ENCODE measurements around the gene RFT1.

RFT1 gene

GRCh38 chr3:53130179-53131061 is at the start of gene RFT1:
Gene RFT1 (minus strand): TSS chr3:53130435. CDS start chr3:53130400, 35 bp downstream.
- peak; percentile 96 for DNase-seq (ENCODE audit: low spot score)

GRCh38 chr3:53179580-53179979 is 49.3 kb upstream of the RFT1 start:
- no peak for DNase-seq (ENCODE audit: low spot score)

DNA sequence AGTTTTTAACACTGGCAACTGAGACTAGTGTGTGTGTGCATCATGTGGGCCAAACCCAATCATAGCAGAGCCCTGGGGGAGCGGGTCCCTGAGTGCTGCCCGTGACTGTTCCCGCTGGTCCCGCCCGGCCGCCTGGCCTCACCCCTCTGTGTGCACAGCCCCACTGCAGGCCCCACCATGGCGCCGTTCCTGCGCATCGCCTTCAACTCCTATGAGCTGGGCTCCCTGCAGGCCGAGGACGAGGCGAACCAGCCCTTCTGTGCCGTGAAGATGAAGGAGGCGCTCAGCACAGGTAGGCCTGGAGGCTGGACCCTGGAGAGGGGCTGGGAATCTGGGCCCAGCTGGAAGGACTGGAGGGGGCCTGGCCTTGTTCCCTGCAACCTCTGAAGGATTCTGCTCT is 48.0 kb upstream of the RFT1 start:
- DNase-seq (ENCODE audit: low spot score) = no peak

- DNase-seq (ENCODE audit: low spot score) = no peak
Observed at GRCh38 chr3:53175613-53176540, 45.6 kb upstream of the RFT1 start.

DNA sequence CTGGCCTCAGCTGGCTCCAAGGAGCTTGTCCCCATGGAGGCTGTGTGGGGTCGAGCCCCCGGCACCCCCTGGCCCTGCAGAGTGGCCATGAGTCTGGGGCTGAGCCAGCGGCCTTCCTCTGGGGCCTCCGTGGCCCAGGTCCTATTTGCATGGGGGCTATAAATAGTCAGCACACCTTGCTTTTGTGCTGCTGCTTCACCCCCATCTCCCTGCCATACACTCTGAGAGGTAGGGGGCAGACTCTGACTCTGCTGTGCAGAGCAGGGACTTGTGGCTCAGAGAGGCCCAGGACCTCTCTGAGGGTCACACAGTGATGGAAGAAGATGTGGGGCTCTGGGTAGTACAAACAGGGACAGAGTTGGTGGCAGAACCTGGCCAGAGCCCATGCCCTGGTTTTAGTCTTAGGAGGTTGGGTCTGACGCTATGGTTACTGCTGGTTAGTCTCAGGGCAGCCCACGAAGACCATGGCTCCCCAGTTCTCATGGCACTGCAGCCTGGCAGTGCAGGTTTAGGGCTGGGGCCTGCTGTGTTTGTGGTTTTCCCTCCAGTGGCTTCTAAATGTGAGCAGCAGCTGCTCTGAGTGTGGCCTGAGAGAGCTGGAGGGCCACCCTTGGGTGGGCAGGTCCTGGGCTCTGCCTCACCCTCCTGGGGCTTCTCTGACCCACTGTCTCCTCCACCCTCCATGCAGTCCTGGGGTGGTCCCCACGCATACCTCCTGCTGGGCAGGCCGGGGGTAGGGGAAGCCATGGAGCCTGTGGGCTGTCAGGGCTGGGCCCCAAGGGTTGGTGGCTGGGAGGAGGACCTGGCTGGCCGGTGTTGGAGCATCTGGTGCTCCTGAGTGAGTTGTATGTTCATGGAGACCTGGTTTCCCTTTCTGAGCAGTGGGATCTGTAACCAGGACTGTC is 44.4 kb upstream of the RFT1 start:
- DNase-seq (ENCODE audit: low spot score) = no peak

DNA sequence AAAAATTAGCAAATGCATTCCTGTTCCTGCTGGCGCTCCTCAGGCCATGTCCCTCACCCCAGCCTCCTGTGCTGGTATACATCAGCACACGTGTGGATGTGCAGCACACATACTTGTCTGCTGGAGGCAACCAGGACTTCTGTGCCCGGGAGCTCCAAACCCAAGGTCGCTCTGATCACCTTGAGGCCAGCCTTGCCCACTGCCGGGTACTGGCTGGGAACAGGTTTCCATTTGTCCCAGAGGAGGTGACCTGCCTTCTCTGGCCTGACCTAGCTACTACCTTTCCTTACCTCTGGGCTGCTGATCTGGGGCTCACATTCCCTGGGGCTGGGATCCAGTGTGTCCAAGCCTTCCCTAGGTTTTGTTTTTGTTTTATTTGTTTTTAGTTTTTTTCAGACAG is 42.9 kb upstream of the RFT1 start:
- no peak for DNase-seq (ENCODE audit: low spot score)

DNA sequence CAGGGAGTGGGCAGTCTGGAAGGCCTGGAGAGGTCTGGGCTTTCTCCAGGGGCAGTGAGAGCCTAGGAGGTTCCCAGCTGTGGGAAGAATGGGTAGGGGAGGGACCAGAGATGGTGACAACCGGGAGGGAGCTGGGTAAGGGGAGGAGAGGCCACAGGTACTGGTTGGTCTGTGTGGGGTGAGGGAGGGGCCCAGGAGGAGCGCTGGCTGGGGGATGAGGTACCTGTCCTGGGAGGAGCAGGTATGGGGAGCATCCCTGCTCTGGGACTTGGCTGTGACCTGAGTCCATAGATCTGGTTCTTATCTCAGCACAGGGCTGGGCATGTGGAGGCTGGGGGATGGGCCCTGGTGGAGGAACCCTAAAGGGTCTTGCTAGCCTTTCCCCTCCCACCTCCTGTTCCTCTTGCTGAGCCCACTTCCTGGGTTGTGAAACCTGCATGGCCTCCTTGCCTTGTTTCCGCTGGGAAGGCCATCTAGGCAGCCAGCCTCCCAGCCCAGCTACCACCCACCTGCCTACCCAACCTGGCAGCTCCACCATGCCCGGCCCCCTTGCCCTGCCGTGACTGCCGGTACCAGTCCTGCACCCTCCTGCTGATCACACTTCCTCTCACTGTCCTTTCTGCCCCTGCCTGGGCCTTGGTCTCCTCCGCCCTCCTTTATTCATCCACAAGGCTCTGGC is 41.7 kb upstream of the RFT1 start:
- no peak for DNase-seq (ENCODE audit: low spot score)

DNA sequence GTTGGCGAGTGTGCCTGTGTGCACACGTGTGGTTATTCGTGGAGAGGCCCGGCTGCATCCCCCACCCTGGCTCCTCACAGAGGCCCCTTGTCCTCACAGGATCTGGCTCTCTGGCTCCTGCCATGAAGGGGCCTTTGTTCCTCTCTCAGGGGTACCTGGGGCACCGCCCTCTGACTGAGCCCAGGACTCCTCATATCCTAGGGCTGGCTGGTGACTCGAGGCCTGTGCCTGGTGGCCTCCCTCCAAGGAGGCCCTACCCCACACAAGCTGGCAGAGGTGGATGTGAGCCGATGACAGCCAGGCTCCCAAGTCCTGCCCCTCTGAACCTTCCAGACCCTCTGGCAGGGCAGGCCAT is 40.8 kb upstream of the RFT1 start:
- no peak for DNase-seq (ENCODE audit: low spot score)

DNA sequence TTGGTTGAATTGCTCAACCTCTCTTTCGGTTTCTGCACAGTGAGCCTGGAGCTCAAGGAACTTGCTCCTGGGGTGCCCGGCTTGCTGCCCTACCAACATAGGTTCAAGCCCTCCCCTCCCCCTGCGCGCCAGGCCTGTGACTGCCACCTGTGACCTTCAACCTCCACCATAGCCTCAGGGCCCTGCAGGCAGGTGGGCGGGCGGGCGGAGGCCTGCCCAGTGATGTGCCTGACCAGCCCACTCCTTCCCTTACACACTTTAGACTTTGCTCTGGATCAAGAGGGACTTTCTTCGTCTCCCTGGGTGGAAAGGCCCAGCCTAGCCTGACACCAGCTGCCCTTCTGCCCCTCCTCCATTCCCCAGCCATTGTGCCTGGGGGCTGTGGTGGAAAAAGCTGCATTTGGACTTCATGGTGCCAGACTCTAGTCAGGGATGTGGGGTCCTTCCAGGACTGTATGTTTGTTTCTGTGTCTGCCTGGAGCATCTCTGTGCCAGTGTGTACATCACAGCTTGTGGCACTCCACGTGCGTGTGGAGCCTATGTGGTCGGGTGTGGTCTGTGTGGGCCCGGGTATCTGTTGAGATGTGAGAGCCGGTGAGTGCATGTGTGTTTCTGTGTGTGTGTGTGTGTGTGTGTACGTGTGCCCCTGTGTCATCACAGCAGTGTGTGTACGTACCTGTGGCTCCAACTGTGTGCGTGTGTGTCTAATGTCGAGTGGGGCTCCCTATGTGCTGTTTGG is 40.3 kb upstream of the RFT1 start:
- no peak for DNase-seq (ENCODE audit: low spot score)

DNA sequence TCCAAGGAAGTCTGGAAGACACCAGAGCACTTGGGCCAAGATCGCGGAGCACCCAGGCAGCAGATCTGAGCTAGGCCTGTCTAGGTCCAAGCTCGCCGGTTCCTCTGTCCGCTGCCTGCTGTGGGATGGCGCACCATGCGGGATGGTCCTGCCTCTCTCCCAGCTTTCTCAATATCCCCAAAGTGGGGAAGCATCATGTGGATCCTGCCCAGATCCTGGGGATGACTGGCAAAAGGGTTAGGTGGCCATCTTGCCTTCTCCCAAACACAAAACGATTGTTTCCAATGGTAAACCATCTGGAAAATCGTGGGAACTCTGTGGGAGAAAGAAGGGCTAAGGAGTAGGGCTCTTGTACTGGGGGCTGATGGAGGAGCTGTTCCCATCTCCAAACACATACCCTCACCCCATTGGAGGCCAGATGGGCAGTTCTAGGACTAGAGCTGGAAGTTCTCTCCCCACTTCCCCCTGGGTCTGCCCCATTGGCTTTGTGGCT is 39.6 kb upstream of the RFT1 start:
- no peak for DNase-seq (ENCODE audit: low spot score)

GRCh38 chr3:53169045-53169831 is 39.0 kb upstream of the RFT1 start:
- no peak for DNase-seq (ENCODE audit: low spot score)

DNA sequence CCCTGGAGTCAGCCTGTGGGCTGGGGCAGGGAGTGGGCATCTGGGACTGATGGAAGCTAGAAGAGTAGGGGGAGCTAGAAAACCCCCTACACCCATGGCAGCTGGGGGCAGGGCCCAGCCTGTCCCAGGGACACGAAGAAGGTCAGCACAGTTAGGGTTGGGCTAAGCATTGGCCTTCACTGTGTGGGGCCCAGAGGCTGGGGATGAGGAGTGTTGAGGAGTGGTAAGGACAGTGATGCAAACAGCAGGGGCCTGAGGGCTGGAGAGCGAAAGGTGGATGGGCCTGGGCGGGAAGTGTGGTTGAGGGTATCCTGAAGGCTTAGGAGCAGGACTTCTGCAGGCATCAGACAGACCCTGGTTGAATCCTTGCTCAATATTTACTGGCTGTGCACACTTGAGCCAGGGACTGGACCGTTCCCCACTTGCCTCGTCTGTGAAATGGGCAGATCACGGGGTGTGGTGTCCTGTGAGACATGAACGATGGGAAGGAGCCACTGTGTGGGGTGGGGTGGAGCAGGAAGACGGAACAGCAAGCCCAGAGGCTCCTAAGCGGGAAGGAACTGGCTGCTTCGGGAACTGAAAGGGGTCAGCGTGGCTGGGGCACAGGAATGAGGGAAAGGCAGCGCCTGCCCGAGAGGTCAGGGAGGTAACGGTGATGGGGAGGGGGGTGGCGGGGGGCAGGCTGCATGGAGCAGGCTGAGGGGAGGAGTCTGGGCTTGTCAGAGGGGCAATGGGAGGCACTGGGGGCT is 38.1 kb upstream of the RFT1 start:
- DNase-seq (ENCODE audit: low spot score) = no peak

DNA sequence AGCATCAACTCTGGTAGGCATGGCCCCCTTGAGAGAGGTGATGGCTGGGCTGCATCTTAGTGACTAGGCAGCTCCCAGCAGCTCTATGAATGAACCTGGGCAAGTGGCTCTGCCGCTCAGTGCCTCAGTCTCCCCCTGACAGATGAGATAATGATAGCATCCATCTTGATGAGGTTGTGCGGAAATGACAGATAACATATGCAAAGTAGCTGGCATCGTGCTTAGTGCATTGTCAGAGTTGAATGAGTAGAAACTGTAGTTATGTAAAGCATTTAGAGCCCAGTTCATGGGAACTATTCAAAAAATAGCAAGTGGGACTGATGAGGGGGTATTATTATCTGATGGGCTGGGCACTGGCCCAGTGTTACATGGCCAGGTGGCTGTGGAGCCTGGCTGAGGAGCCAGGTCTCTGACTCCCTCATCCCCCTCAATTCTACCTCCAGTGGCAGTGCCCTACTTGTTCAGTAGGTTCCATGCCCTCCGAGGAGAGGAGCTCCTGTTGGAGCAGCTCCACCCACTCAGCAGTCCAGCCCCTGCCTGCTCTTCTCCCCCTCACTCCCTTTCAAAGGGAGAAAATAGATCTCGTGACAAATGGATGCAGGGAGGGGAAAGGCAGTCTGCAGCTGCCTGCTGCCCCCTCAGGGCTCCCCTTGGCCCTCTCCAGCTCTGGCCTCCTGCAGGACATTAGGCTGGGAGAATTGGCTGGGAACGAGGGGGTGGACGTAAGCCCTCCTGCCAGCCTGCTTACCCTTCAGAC is 37.4 kb upstream of the RFT1 start:
- DNase-seq (ENCODE audit: low spot score) = no peak

DNA sequence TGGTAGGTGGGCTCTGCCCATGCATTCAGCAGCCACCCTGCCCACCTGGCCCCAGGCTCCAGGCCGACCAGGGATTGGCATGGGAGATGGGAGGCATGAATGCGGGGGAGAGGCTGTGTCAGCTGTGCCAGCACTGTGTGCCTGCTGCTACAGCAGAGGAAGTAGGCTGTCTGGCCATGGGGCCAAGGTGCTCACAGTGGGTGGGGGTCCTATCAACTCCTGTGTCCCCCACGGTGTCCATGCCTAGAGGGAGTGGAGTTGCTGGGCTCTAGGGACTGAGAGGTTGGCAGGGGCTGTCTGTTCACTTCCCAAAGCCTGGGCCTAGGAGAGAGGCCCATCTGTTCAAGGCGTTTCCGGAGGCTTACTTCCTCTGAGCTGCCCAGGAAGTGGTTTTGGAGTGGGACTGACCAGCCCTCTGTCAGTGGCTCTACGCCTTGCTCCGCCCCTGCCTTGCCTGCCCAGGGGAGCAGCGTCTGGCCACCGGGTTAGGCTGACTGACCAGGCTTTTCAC is 36.6 kb upstream of the RFT1 start:
- no peak for DNase-seq (ENCODE audit: low spot score)

DNA sequence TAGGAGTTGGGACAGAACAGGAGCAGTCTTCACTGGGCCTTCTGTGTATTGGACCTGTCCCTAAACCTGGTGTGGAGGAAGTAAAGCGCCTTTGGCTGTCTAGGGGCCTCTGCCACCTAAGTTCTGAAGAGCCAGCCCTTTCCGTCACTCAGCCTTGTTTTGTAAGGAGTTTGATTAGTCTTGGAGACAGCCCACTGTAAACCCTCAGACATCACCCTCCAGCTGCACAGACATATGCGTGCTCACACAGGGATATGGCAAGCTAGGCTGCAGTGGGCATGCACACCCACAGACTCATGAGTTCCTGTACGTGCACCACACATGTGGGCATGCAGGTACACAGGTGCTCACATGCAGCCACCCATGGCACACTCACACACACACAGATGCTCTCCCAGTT is 36.0 kb upstream of the RFT1 start:
- no peak for DNase-seq (ENCODE audit: low spot score)

DNA sequence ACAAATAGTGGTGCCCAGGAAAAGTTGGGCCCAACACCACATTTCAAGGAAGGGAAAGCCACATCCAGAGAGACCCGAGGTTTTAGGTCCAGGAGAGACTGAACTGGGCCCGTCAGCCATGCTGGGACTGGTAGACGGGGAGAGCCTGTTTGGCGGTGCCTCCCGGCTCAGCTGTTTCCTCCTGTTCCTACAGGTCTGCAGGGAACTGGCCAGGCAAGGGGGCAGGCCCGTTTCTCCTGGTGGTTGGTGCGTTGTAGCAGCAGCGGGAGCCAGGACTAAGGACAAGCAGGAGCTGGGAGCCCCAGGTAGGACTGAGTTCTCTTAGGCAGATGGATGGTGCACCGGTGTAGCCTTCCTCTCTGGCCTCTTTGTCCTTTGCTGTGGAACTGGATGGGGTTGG is 34.7 kb upstream of the RFT1 start:
- DNase-seq (ENCODE audit: low spot score) = no peak

DNA sequence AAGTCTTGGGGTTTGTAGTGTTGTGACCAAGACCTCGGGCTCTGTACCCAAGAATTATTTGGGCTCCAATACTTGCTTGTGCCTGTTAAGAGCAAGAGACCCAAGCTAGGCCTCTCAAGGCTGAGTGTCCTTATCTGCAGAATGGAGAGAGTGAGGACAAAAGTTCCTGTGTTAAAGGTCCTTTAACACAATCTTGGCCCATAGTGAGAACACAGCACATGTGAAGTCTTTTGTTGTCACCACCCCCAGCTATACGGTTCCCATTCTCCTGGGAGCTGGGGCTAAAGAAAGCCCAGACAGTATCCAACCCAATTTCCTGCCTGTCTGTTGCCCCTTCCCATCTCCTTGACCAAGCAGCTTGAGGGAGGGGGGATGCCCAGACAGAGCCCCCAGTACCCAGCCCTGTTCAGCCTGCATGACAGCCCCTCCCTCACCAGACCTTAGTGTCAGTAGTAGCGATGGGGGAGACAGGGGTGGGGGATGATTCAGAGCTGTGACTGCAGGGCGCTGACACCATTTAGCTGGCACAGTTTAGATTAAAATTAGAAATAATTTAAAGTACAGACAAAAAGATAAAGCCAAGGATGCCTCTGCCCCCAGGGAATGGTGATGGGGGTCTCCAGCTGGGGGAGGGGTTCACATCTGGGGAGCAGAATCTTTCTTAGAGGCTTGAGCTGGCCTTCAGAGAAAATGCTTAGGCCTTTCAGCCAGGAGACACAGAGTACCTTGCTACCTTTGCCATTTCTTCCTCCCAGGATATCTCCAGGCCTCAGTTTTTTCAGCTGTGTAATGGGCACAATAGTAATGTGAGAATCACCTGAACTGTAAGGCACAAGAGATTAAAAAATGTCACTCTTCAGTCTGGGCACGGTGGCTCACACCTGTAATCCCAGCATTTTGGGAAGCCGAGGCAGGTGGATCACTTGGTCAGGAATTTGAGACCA is 33.5 kb upstream of the RFT1 start:
- DNase-seq (ENCODE audit: low spot score) = no peak

Measured in RKO (cell line).